Trophoblast cell (in vitro differentiated cells and primary cell): ENCODE results near the gene SMU1.
"Not testable (repeated sequence)": the region's sequence is repeated elsewhere in the genome, so short reads cannot be mapped to it uniquely, and the experiment has no call there.

Experiments used
- DNase-seq, 2 donors: peaks; one replicate each; pipeline ENCODE4 v3.0.0-alpha.2; 2016
- H2AFZ ChIP-seq: 2 replicates; pipeline ENCODE4 v1.6.1; 2013; ENCODE audit warnings: low read length, moderate library complexity, mild to moderate bottlenecking; ENCODE audit not compliant: insufficient read depth, poor library complexity
- H2AK5ac ChIP-seq: 2 replicates; pipeline ENCODE4 v1.6.1; 2013; ENCODE audit warnings: mild to moderate bottlenecking, low read length
- H2BK120ac ChIP-seq: 2 replicates; pipeline ENCODE4 v1.6.1; 2013; ENCODE audit warnings: low read length, mild to moderate bottlenecking, moderate library complexity; ENCODE audit not compliant: insufficient read depth, poor library complexity
- H2BK12ac ChIP-seq: 2 replicates; pipeline ENCODE4 v1.6.1; 2013; ENCODE audit warnings: mild to moderate bottlenecking, low read length, moderate library complexity
- H2BK5ac ChIP-seq: 2 replicates; pipeline ENCODE4 v1.6.1; 2013; ENCODE audit warnings: low read length, low read depth, moderate library complexity, mild to moderate bottlenecking; ENCODE audit not compliant: poor library complexity
- H3K14ac ChIP-seq: 2 replicates; pipeline ENCODE4 v1.6.1; 2013; ENCODE audit warnings: mild to moderate bottlenecking, low read length
- H3K18ac ChIP-seq: 2 replicates; pipeline ENCODE4 v1.6.1; 2013; ENCODE audit warnings: mild to moderate bottlenecking, low read length
- H3K23ac ChIP-seq: 2 replicates; pipeline ENCODE4 v1.6.1; 2013; ENCODE audit warnings: low read length
- H3K27ac ChIP-seq: 2 replicates; pipeline ENCODE4 v1.5.1; 2013; ENCODE audit warnings: low read depth, mild to moderate bottlenecking, inconsistent platforms, low read length, moderate library complexity
- H3K27me3 ChIP-seq: 2 replicates; pipeline ENCODE4 v1.6.1; 2013; ENCODE audit warnings: inconsistent platforms, mild to moderate bottlenecking, low read length, moderate library complexity; ENCODE audit not compliant: insufficient read depth
- H3K36me3 ChIP-seq, 2 experiments: 1 replicate in 1 of 2; 2 replicates in 1 of 2; pipeline ENCODE4 v1.6.1; 2013; ENCODE audit warnings: low read length in 2 of 2, mild to moderate bottlenecking in 2 of 2, moderate library complexity in 1 of 2; ENCODE audit not compliant: insufficient read depth in 2 of 2, control insufficient read depth in 1 of 2
- H3K4ac ChIP-seq: 2 replicates; pipeline ENCODE4 v1.6.1; 2013; ENCODE audit warnings: low read depth, mild to moderate bottlenecking, low read length, moderate library complexity
- H3K4me1 ChIP-seq, 2 experiments: 1 replicate in 1 of 2; 2 replicates in 1 of 2; pipeline ENCODE4 v1.6.1; 2013; ENCODE audit warnings: low read length in 2 of 2, mild to moderate bottlenecking in 2 of 2, moderate library complexity in 1 of 2; ENCODE audit not compliant: insufficient read depth in 2 of 2, control insufficient read depth in 1 of 2
- H3K4me2 ChIP-seq: 2 replicates; pipeline ENCODE4 v1.6.1; 2013; ENCODE audit warnings: inconsistent platforms, mild to moderate bottlenecking, low read length, moderate library complexity
- H3K4me3 ChIP-seq: 2 replicates; pipeline ENCODE4 v1.5.1; 2013; ENCODE audit warnings: mild to moderate bottlenecking, low read depth, low read length, inconsistent platforms
- H3K79me1 ChIP-seq: one replicate; pipeline ENCODE4 v1.6.1; 2013; ENCODE audit warnings: low read length
- H3K79me2 ChIP-seq: 2 replicates; pipeline ENCODE4 v1.6.1; 2013; ENCODE audit warnings: low read length, mild to moderate bottlenecking; ENCODE audit not compliant: control insufficient read depth, insufficient read depth, poor library complexity
- H3K9ac ChIP-seq: 2 replicates; pipeline ENCODE4 v1.6.1; 2013; ENCODE audit warnings: mild to moderate bottlenecking, low read length
- H3K9me3 ChIP-seq: 2 replicates; pipeline ENCODE4 v1.6.1; 2013; ENCODE audit warnings: low read depth, mild to moderate bottlenecking, control low read depth, inconsistent platforms, low read length; ENCODE audit not compliant: insufficient read depth
- H4K12ac ChIP-seq: 2 replicates; pipeline ENCODE4 v1.6.1; 2013; ENCODE audit warnings: low read depth, mild to moderate bottlenecking, low read length, moderate library complexity
- H4K8ac ChIP-seq: 2 replicates; pipeline ENCODE4 v1.6.1; 2013; ENCODE audit warnings: low read depth, mild to moderate bottlenecking, low read length, moderate library complexity
- H4K91ac ChIP-seq: one replicate; pipeline ENCODE4 v1.6.1; 2013; ENCODE audit warnings: low read depth, mild to moderate bottlenecking, low read length, moderate library complexity
- WGBS: extraction: QIAGEN DNeasy Blood & Tissue Kit; methylation state at CpG from one replicate; pipeline ENCODE4 v1.1.7; 2013; ENCODE audit warnings: missing lambda C conversion rate; ENCODE audit not compliant: insufficient read length, insufficient coverage; ENCODE audit errors: extremely low coverage; 5-methylcytosine and 5-hydroxymethylcytosine counted together

SMU1 gene

GRCh38 chr9:33012328-33013069 lies 64.0 kb downstream of the SMU1 start:
- no peak overlapping the region for H3K4me3 ChIP-seq
- no peak for DNase-seq
- H2AFZ ChIP-seq: no peak overlapping the region
- no CpG with 5 or more reads among the region's 3 CpGs for WGBS
- no peak overlapping the region for H3K18ac ChIP-seq
- no peak overlapping the region for H4K12ac ChIP-seq
- H4K8ac ChIP-seq: no peak overlapping the region
- no peak overlapping the region for H3K9ac ChIP-seq
- H3K9me3 ChIP-seq: no peaks in the 10 kb centered on the region
- no peak overlapping the region for H2BK120ac ChIP-seq
- H4K91ac ChIP-seq: no peak overlapping the region
- no peak overlapping the region for H3K4ac ChIP-seq
- H3K14ac ChIP-seq: no peak overlapping the region
- no peaks in the 10 kb centered on the region for H3K27me3 ChIP-seq
- H3K79me1 ChIP-seq: no peaks in the 10 kb centered on the region
- H3K27ac ChIP-seq: no peak overlapping the region
- no peaks in the 10 kb centered on the region for H3K4me1 ChIP-seq
- no peak overlapping the region for H2BK5ac ChIP-seq
- no peaks in the 10 kb centered on the region for H3K79me2 ChIP-seq
- H2BK12ac ChIP-seq: no peak overlapping the region
- no peak overlapping the region for H3K4me2 ChIP-seq
- H3K36me3 ChIP-seq: no peaks in the 10 kb centered on the region
- no peak overlapping the region for H2AK5ac ChIP-seq
- no peak overlapping the region for H3K23ac ChIP-seq

GRCh38 chr9:33011831-33012230 lies 64.6 kb downstream of the SMU1 start:
- Histone ChIP-seq H2AFZ (no peak overlapping the region), H2AK5ac (no peak overlapping the region), H3K18ac (no peak overlapping the region), H3K9me3 (no peaks in the 10 kb centered on the region), H2BK5ac (no peak overlapping the region), H3K79me2 (no peaks in the 10 kb centered on the region), H3K27ac (no peak overlapping the region), H3K4ac (no peak overlapping the region), H3K23ac (no peak overlapping the region), H3K4me3 (no peak overlapping the region), H4K91ac (no peak overlapping the region), H4K12ac (no peak overlapping the region), H3K27me3 (no peaks in the 10 kb centered on the region), H3K36me3 (no peaks in the 10 kb centered on the region), H3K79me1 (no peaks in the 10 kb centered on the region), H3K14ac (no peak overlapping the region), H4K8ac (no peak overlapping the region), H2BK12ac (no peak overlapping the region), H2BK120ac (no peak overlapping the region), H3K4me2 (no peak overlapping the region), H3K9ac (no peak overlapping the region), H3K4me1 (no peaks in the 10 kb centered on the region)
- no peak for DNase-seq
- no CpG with 5 or more reads among the region's 3 CpGs for WGBS

DNA sequence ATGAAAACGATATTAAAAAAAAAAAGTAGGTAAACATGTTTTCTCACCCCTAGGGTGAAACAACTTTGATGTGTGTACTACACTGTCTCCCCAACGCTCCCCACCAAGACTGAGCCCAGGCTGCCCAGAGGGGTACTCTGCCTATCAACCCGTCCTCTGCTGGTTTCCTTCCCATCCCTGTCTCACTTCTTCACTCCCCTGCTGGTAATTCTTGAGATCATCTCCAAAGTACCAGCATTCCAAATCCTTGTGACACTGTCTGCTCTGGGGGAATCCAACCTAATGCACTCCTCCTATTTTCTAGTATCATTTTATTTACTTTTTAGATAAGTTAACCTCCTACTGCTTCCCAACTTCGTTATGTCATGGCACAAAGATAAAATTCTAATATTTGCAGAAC lies 68.7 kb downstream of the SMU1 start:
- Histone ChIP-seq H3K9me3 (no peaks in the 10 kb centered on the region), H4K12ac (no peak overlapping the region), H3K23ac (no peak overlapping the region), H4K91ac (no peak overlapping the region), H2BK120ac (no peak overlapping the region), H3K27me3 (no peaks in the 10 kb centered on the region), H3K4me2 (no peak overlapping the region), H3K14ac (no peak overlapping the region), H4K8ac (no peak overlapping the region), H3K36me3 (no peaks in the 10 kb centered on the region), H2BK12ac (no peak overlapping the region), H2BK5ac (no peak overlapping the region), H2AFZ (no peak overlapping the region), H2AK5ac (no peak overlapping the region), H3K4me1 (no peaks in the 10 kb centered on the region), H3K9ac (no peak overlapping the region), H3K18ac (no peak overlapping the region), H3K4me3 (no peak overlapping the region), H3K79me2 (no peaks in the 10 kb centered on the region), H3K79me1 (no peaks in the 10 kb centered on the region), H3K27ac (no peak overlapping the region), H3K4ac (no peak overlapping the region)
- DNase-seq: no peak
- WGBS: no CpG with 5 or more reads among the region's 4 CpGs

- not testable (repeated sequence) for H4K12ac ChIP-seq, H3K4me3 ChIP-seq, H2BK12ac ChIP-seq, H4K8ac ChIP-seq, H2BK120ac ChIP-seq, H2AFZ ChIP-seq, H3K18ac ChIP-seq, H3K9me3 ChIP-seq, H3K27ac ChIP-seq, H3K27me3 ChIP-seq, H3K36me3 ChIP-seq, H4K91ac ChIP-seq, H3K79me2 ChIP-seq, H2AK5ac ChIP-seq, H3K23ac ChIP-seq, H3K9ac ChIP-seq, H3K4me2 ChIP-seq, H2BK5ac ChIP-seq, H3K79me1 ChIP-seq, H3K14ac ChIP-seq, H3K4me1 ChIP-seq, H3K4ac ChIP-seq, DNase-seq
Measured at GRCh38 chr9:33005335-33005734, 71.1 kb downstream of the SMU1 start.
